ENCODE data around the gene AMN1.
"Not testable (repeated sequence)": the region's sequence is repeated elsewhere in the genome, so short reads cannot be mapped to it uniquely, and the experiment has no call there.

AMN1 gene

GRCh38 chr12:31732926-31733548 lies 4.2 kb upstream of the AMN1 start:
- Histone ChIP-seq H3K27ac (ENCODE audit: low read length) (no peak overlapping the region), H3K36me3 (ENCODE audit: control insufficient read depth in 1 of 2, insufficient read depth in 2 of 2, low read length in 2 of 2) (no peaks in the 10 kb centered on the region), H3K9me3 (ENCODE audit: control insufficient read depth in 1 of 2, low read length in 2 of 2) (no peaks in the 10 kb centered on the region), H3K27me3 (ENCODE audit: low read depth, low read length) (no peaks in the 10 kb centered on the region), H3K4me3 (ENCODE audit: low read depth in 1 of 2, low read length in 2 of 2) (no peak overlapping the region), H3K4me1 (ENCODE audit: control insufficient read depth in 1 of 2, insufficient read depth in 2 of 2, low read length in 2 of 2) (peaks cover 5 to 7% of the 10 kb centered on the region in 2 donors)

GRCh38 chr12:31731203-31731602 lies 2.4 kb upstream of the AMN1 start:
- not testable (repeated sequence) for H3K9me3 ChIP-seq (ENCODE audit: control insufficient read depth in 1 of 2, low read length in 2 of 2); H3K36me3 ChIP-seq (ENCODE audit: control insufficient read depth in 1 of 2, insufficient read depth in 2 of 2, low read length in 2 of 2); H3K4me3 ChIP-seq (ENCODE audit: low read depth in 1 of 2, low read length in 2 of 2); H3K27me3 ChIP-seq (ENCODE audit: low read depth, low read length)
- H3K4me1 ChIP-seq (ENCODE audit: control insufficient read depth in 1 of 2, insufficient read depth in 2 of 2, low read length in 2 of 2), result peaks cover 5 to 11% of the 10 kb centered on the region in 2 donors
- peak overlapping the region; percentile 24 for H3K27ac ChIP-seq (ENCODE audit: low read length)

- peaks cover 5 to 11% of the 10 kb centered on the region in 2 donors for H3K4me1 ChIP-seq (ENCODE audit: control insufficient read depth in 1 of 2, insufficient read depth in 2 of 2, low read length in 2 of 2)
- H3K9me3 ChIP-seq (ENCODE audit: control insufficient read depth in 1 of 2, low read length in 2 of 2), result no peaks in the 10 kb centered on the region
- H3K27me3 ChIP-seq (ENCODE audit: low read depth, low read length), result no peaks in the 10 kb centered on the region
- H3K27ac ChIP-seq (ENCODE audit: low read length), result peak overlapping the region; percentile 91
- H3K4me3 ChIP-seq (ENCODE audit: low read depth in 1 of 2, low read length in 2 of 2), result peak overlapping the region; percentile 77 to 86
- no peaks in the 10 kb centered on the region for H3K36me3 ChIP-seq (ENCODE audit: control insufficient read depth in 1 of 2, insufficient read depth in 2 of 2, low read length in 2 of 2)
These were observed 884 bp upstream of the AMN1 start for GRCh38 chr12:31729705-31730104.

GRCh38 chr12:31728289-31728916 lies 418 bp downstream of the AMN1 start:
- H3K27me3 ChIP-seq (ENCODE audit: low read depth, low read length), result no peaks in the 10 kb centered on the region

GRCh38 chr12:31727192-31727591 lies 1.6 kb downstream of the AMN1 start:
- no peaks in the 10 kb centered on the region for H3K9me3 ChIP-seq (ENCODE audit: control insufficient read depth in 1 of 2, low read length in 2 of 2)
- H3K27me3 ChIP-seq (ENCODE audit: low read depth, low read length), result no peaks in the 10 kb centered on the region
- H3K36me3 ChIP-seq (ENCODE audit: control insufficient read depth in 1 of 2, insufficient read depth in 2 of 2, low read length in 2 of 2), result no peaks in the 10 kb centered on the region
- no peak overlapping the region for H3K4me3 ChIP-seq (ENCODE audit: low read depth in 1 of 2, low read length in 2 of 2)
- H3K4me1 ChIP-seq (ENCODE audit: control insufficient read depth in 1 of 2, insufficient read depth in 2 of 2, low read length in 2 of 2), result peaks cover 5 to 11% of the 10 kb centered on the region in 2 donors
- H3K27ac ChIP-seq (ENCODE audit: low read length), result no peak overlapping the region

More at GRCh38 chr12:31728289-31728916, 418 bp downstream of the AMN1 start:
- peak overlapping the region; percentile 99 for H3K27ac ChIP-seq (ENCODE audit: low read length)
- no peaks in the 10 kb centered on the region for H3K9me3 ChIP-seq (ENCODE audit: control insufficient read depth in 1 of 2, low read length in 2 of 2)
- H3K4me1 ChIP-seq (ENCODE audit: control insufficient read depth in 1 of 2, insufficient read depth in 2 of 2, low read length in 2 of 2), result peaks cover 5 to 11% of the 10 kb centered on the region in 2 donors
- H3K36me3 ChIP-seq (ENCODE audit: control insufficient read depth in 1 of 2, insufficient read depth in 2 of 2, low read length in 2 of 2), result no peaks in the 10 kb centered on the region
- peak overlapping the region; percentile 77 to 86 for H3K4me3 ChIP-seq (ENCODE audit: low read depth in 1 of 2, low read length in 2 of 2)

GRCh38 chr12:31726575-31726974 lies 2.2 kb downstream of the AMN1 start:
- H3K9me3 ChIP-seq (ENCODE audit: control insufficient read depth in 1 of 2, low read length in 2 of 2), result no peaks in the 10 kb centered on the region
- no peak overlapping the region for H3K27ac ChIP-seq (ENCODE audit: low read length)
- H3K27me3 ChIP-seq (ENCODE audit: low read depth, low read length), result no peaks in the 10 kb centered on the region
- no peaks in the 10 kb centered on the region for H3K36me3 ChIP-seq (ENCODE audit: control insufficient read depth in 1 of 2, insufficient read depth in 2 of 2, low read length in 2 of 2)
- peaks cover 5 to 11% of the 10 kb centered on the region in 2 donors for H3K4me1 ChIP-seq (ENCODE audit: control insufficient read depth in 1 of 2, insufficient read depth in 2 of 2, low read length in 2 of 2)
- H3K4me3 ChIP-seq (ENCODE audit: low read depth in 1 of 2, low read length in 2 of 2), result no peak overlapping the region

GRCh38 chr12:31724557-31724956 lies 4.3 kb downstream of the AMN1 start:
- H3K4me3 ChIP-seq (ENCODE audit: low read depth in 1 of 2, low read length in 2 of 2), result no peak overlapping the region
- H3K27ac ChIP-seq (ENCODE audit: low read length), result no peak overlapping the region
- H3K4me1 ChIP-seq (ENCODE audit: control insufficient read depth in 1 of 2, insufficient read depth in 2 of 2, low read length in 2 of 2), result peaks cover under 1 to 5% of the 10 kb centered on the region in 2 donors

GRCh38 chr12:31722580-31722979 lies 6.2 kb downstream of the AMN1 start:
- Histone ChIP-seq H3K36me3 (ENCODE audit: control insufficient read depth in 1 of 2, insufficient read depth in 2 of 2, low read length in 2 of 2) (peaks cover 0 to 4% of the 10 kb centered on the region in 2 donors), H3K9me3 (ENCODE audit: control insufficient read depth in 1 of 2, low read length in 2 of 2) (no peaks in the 10 kb centered on the region), H3K27ac (ENCODE audit: low read length) (no peak overlapping the region), H3K27me3 (ENCODE audit: low read depth, low read length) (no peaks in the 10 kb centered on the region), H3K4me1 (ENCODE audit: control insufficient read depth in 1 of 2, insufficient read depth in 2 of 2, low read length in 2 of 2) (no peaks in the 10 kb centered on the region), H3K4me3 (ENCODE audit: low read depth in 1 of 2, low read length in 2 of 2) (no peak overlapping the region)

More at GRCh38 chr12:31724557-31724956, 4.3 kb downstream of the AMN1 start:
- Histone ChIP-seq H3K27me3 (ENCODE audit: low read depth, low read length) (no peaks in the 10 kb centered on the region), H3K36me3 (ENCODE audit: control insufficient read depth in 1 of 2, insufficient read depth in 2 of 2, low read length in 2 of 2) (no peaks in the 10 kb centered on the region), H3K9me3 (ENCODE audit: control insufficient read depth in 1 of 2, low read length in 2 of 2) (no peaks in the 10 kb centered on the region)

- H3K27me3 ChIP-seq (ENCODE audit: low read depth, low read length); H3K27ac ChIP-seq (ENCODE audit: low read length); H3K4me3 ChIP-seq (ENCODE audit: low read depth in 1 of 2, low read length in 2 of 2); H3K4me1 ChIP-seq (ENCODE audit: control insufficient read depth in 1 of 2, insufficient read depth in 2 of 2, low read length in 2 of 2); H3K9me3 ChIP-seq (ENCODE audit: control insufficient read depth in 1 of 2, low read length in 2 of 2); H3K36me3 ChIP-seq (ENCODE audit: control insufficient read depth in 1 of 2, insufficient read depth in 2 of 2, low read length in 2 of 2): not testable (repeated sequence)
These were observed 10.2 kb downstream of the AMN1 start for GRCh38 chr12:31718542-31719198.

- not testable (repeated sequence) for H3K27me3 ChIP-seq (ENCODE audit: low read depth, low read length); H3K4me3 ChIP-seq (ENCODE audit: low read depth in 1 of 2, low read length in 2 of 2); H3K9me3 ChIP-seq (ENCODE audit: control insufficient read depth in 1 of 2, low read length in 2 of 2); H3K4me1 ChIP-seq (ENCODE audit: control insufficient read depth in 1 of 2, insufficient read depth in 2 of 2, low read length in 2 of 2); H3K27ac ChIP-seq (ENCODE audit: low read length); H3K36me3 ChIP-seq (ENCODE audit: control insufficient read depth in 1 of 2, insufficient read depth in 2 of 2, low read length in 2 of 2)
These were observed 11.8 kb downstream of the AMN1 start for GRCh38 chr12:31716998-31717397.

GRCh38 chr12:31715283-31715825 lies 13.5 kb downstream of the AMN1 start:
- peaks cover 0 to 4% of the 10 kb centered on the region in 2 donors for H3K36me3 ChIP-seq (ENCODE audit: control insufficient read depth in 1 of 2, insufficient read depth in 2 of 2, low read length in 2 of 2)
- no peaks in the 10 kb centered on the region for H3K9me3 ChIP-seq (ENCODE audit: control insufficient read depth in 1 of 2, low read length in 2 of 2)
- H3K4me1 ChIP-seq (ENCODE audit: control insufficient read depth in 1 of 2, insufficient read depth in 2 of 2, low read length in 2 of 2), result no peaks in the 10 kb centered on the region
- H3K4me3 ChIP-seq (ENCODE audit: low read depth in 1 of 2, low read length in 2 of 2), result no peak overlapping the region
- peak overlapping the region; percentile 28 for H3K27ac ChIP-seq (ENCODE audit: low read length)
- no peaks in the 10 kb centered on the region for H3K27me3 ChIP-seq (ENCODE audit: low read depth, low read length)
